HG03520 (cell line): ENCODE data around the gene KRTAP10-5.
"Not testable (repeated sequence)": the region's sequence is repeated elsewhere in the genome, so short reads cannot be mapped to it uniquely, and the experiment has no call there.

Experiments used
- ATAC-seq: cut with Tn5 transposase; IDR thresholded peaks from one replicate; pipeline ENCODE4 v1.9.1; 2021; ENCODE audit warnings: mild to moderate bottlenecking, moderate library complexity; ENCODE audit not compliant: unreplicated experiment

Gene KRTAP10-5

GRCh38 chr21:44551340-44551961 is 29.0 kb downstream of the KRTAP10-5 start, which contains the start of gene KRTAP10-2:
TSS of gene KRTAP10-2 (minus strand) at chr21:44551505. CDS start at chr21:44551458, 47 bp downstream.
- ATAC-seq, result no peak

- no peak for ATAC-seq
These were observed 29.6 kb downstream of the KRTAP10-5 start for GRCh38 chr21:44550807-44551206.

DNA sequence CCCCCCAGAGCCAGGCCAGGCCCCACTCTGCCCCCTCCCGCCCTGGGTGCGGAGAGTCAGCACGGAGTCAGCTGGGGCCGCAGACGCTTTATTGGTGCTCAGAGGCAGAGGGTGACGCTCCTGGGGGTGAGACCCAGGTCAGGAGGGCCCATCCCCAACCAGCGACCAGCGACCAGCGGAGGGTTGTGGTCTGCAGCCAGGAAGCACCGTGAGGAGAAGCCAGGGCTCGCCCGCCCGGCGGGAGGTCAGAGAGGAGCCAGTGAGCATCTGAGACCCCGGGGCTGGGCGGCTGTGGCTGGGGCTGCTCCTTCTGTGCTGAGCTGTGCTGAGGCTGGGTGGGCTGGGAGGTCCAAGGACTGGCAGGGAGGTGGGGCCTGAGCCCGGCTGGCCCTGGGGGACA is 30.1 kb downstream of the KRTAP10-5 start:
- not testable (repeated sequence) for ATAC-seq

DNA sequence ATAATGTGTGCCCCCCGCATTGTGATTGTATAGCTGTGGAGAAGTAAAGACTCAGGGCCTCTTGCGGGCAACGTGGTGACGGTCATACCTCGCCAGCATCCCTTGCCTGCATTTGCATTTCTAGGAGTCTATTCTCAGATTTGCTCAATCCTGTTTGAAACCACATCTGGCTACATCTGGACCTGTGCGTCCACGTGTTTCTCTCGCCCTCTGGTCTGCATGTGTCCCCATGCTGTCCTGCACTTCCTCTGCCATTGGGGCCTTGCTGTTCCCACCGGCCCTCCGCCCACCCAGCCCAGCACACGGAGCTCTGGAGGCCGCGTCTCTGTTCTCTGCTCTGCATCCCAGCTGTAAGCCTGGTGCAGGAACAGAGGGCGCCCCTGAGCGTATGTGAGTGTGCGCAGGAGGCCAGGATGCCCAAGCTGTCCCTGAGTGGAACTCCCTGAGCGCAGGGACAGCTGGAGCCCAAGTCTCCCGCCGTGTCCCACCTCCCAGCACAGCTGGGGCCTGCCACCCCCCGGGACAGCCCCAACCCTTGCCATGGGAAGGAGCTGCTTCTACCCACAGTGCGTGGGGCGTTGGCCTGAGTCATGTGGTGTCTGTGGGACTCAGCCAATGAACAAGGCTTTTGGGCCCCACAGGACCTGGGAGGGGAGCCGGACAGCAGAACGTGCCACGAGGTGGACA is 30.7 kb downstream of the KRTAP10-5 start:
- no peak for ATAC-seq

DNA sequence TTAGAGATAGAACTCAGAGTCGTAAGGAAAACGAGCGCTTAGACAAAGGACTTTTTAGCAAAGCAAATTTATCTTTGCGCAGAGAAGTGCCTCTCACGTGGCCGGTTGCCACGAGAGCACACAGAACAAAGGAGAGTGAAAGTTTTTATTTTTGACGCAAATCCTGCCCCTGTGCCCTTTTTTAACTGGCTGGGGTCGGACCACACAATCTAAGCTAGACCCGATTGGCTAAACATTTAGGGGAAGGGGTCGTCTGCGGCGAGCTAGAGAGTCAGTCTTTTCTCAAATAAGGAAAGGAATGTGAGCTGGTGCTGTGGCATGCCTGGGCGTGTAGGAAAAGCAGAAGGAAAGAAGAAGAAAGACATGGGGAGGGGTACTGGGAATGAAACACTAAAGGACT is 31.5 kb downstream of the KRTAP10-5 start:
- ATAC-seq, result no peak

GRCh38 chr21:44548381-44548780 is 32.0 kb downstream of the KRTAP10-5 start:
- ATAC-seq, result no peak

- no peak for ATAC-seq
These were observed 32.6 kb downstream of the KRTAP10-5 start for GRCh38 chr21:44547656-44548331.

DNA sequence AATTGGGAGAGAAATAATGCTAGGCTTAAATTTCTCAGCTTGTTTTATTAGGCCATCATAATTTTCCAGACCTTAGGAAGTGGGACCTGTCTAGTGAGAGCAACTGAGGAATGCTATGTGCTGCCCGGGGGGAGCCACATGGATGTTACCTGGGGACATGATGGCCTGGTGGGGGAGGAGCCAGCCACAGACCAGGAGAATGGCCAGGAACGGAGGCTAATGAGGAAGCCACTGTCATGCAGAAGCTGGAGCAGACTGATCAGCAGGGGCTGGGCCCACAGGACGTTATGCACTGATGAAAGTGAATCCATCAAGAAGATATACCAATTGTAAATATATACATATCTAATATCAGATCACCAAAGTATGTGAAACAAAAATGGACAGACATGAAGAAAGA is 35.8 kb downstream of the KRTAP10-5 start:
- no peak for ATAC-seq

DNA sequence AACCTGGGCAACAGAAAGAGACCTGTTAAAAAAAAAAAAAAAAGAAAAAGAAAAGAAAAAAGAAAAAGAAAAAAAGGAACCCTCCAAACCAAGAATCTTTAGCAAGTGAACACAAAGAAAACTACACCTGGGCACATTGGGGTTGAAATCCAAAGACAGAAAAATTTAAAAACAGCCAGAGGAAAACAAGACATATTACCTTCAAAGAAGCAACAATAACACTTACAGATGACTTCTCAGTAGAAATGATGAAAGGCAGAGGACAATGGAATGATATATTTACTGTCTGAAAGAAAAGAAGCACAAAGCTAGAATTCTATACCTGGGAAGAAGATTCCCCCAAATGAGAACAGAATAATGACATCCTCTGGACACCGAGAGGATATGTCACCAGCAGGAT is 37.7 kb downstream of the KRTAP10-5 start:
- ATAC-seq, result no peak

DNA sequence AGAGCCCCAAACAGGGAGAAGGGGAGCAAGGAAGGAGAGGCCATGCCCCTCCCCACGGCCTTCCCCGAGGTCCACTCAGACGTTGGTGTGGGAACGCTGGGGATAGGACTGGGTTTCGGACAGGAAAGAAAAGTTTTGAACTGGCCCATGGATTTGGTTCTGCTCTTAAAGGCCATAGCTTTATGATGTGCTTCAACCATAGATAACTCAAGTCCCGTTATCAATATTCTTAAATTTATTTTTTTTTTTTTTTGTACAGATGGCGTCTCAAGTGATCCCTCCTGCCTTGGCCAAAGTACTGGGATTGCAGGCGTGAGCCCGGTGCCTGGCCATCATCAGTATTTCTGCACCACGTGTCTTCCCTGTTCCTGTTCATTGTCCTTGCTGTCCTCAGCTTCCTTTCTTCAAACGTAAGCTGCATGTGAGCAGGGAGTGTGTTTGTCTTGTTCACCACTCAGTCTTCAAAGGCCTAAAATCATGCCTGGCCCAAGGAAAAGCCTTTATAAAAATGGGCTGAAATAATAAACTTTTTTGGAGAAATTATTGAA is 39.6 kb downstream of the KRTAP10-5 start:
- ATAC-seq, result no peak

DNA sequence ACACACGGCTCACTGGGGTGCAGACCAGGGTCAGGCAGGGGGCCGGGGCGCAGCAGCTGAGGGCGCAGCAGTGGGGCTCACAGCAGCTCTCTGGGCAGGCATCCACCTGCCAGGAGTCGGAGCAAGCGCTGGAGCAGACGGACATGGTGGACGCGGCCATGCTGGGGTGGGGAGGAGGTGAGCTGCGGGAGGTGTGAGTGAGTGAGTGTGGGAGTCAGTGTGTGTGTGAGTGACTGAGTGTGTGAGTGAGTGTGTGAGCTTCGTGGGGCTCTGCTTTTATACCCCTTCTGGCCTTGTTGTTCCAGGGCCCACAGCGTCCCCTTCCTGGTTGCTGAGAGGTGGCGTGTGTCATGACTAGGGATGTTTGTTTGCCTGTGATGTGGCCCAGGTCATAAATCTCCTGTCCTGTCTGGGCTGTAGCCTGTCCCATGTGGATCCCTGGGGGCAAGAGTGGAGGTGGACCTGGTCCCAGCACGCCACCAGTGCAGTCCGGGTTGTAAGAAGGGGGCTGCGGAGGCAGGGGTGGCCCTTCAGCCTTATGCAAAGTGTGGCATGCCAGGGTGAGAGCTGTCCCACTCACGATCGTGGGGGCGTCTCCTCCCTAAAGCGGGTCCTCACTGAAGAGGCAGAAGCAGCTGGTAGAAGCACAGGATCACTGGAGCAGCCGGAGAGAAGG is 40.3 kb downstream of the KRTAP10-5 start, which contains the start of gene KRTAP10-1:
Gene KRTAP10-1 (minus strand): TSS at position 205 of the 676 bp plus-strand sequence. CDS start 45 bp downstream, at position 160.
- no peak for ATAC-seq

DNA sequence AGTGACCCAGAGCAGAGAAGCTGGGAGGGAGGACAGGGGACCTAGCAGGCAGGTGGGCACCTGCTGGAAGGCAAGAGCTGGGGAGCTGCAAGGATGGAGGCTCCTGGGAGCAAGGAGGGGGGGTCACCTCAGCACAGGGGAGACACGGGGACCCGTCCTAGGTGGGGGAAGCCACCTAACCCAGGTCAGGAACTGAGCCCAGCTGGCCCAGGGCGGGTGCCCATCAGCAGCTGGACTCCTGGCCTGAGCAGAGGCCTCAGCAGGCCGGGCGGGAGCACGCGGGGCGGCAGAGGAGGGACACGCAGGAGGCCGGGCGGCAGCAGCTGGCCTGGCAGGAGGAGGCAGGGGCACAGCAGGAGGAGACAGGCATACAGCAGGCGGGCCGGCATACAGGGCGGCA is 41.4 kb downstream of the KRTAP10-5 start:
- no peak for ATAC-seq

DNA sequence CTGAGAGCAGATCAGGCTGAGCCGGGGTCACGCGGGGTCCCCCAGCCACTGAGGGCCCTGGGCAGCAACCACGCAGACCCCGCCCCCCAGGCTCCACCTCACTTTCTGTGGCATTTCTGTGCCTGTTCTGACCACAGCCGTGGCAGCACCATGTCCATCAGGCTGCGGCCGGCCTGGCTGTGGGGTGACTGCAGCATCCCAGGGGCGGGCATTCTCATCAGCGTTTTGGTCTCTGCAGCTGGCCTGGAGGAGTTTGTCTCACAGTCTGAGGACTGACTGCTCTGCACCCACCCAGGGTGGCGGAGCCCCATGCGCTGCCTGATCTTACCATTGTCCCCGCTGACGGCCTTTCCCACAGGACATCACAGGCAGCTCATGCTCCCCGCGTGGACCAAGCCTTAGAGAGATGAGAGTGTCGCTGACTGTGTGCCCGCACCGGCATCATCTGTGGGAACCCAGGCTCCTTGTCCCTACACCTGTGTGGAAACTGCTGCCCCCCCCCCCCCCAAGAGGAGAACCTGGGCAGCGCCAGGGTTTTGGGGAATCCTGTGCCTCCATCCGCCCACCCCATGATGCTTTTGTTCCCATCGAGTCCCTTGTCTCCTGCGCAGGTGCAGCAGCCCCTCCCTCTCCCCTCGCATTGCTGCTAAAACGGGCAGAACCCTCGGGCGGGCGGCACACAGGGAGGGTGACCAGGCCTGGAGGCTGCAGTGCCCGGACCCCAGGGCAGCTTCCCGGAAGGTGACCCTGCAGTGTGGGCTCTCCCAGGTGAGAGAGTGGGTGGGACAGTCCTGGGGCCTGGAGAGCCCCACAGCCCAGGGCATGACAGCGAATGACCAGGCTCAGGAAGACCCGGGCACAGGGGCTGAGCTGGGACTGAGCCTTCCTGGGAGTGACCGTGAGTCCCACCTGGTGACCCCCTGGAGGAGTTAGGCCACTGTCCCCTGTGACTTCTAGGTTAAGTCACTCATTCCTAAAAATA is 42.2 kb downstream of the KRTAP10-5 start:
- ATAC-seq, result no peak

GRCh38 chr21:44535963-44536362 is 44.4 kb downstream of the KRTAP10-5 start:
- no peak for ATAC-seq

GRCh38 chr21:44534688-44535087 is 45.7 kb downstream of the KRTAP10-5 start:
- ATAC-seq, result no peak

DNA sequence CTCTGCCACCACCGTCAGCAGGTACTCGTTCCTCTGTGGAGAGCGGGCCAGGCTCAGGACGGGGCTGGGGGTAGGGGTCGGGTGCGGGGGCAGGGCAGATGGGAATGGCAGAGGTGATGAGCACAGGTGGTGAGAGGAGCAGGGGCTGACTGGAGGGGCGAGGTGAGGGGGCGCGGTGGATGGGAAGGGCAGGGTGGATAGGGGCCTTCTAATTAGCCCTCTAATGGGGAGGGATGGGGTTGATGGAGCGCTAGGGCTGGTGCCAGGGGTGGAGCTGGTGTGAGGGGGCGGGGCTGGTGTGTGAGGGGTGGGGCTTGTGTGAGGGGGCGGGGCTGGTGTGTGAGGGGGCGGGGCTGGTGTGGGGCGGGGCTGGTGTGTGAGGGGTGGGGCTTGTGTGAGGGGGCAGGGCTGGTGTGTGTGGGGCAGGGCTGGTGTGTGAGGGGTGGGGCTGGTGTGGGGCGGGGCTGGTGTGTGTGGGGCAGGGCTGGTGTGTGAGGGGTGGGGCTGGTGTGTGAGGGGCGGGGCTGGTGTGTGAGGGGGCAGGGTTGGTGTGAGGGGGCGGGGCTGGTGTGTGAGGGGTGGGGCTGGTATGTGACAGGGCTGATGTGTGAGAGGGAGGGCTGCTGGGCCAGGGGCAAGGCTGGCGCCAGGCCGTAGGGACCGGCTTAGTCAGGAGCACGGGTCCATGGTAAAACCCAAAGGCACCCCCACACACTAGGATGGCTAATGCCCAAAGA is 46.3 kb downstream of the KRTAP10-5 start:
- no peak for ATAC-seq

GRCh38 chr21:44533121-44533890 is 47.1 kb downstream of the KRTAP10-5 start:
- ATAC-seq, result no peak

DNA sequence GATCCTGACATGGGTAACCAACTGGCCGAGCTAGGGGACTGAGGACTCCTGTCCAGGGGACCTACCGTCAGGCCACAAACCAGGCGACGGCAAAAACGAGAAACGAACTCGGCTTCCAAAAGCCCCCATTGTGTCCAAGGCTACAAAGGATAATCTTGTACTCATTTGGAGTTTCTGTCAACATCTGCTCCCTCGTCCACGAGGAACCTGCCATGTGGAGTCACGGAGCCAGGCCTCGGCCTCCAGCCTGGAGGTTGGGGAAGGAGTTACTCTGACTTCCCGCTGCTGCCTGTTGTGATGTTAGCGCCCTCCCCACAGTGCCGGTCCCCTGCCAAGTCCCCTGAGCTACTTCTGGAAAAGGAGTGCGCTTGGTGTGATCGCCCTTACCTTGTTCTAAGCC is 47.7 kb downstream of the KRTAP10-5 start:
- ATAC-seq, result no peak
